Glutamatergic neuron (in vitro differentiated cells): ENCODE results near the gene TP53TG3D. TPM values are rescaled to one million over a fixed set of nuclear protein-coding genes. Genes with fewer than 3 reads are reported as not detected.
"Not testable (repeated sequence)": the region's sequence is repeated elsewhere in the genome, so short reads cannot be mapped to it uniquely, and the experiment has no call there.

Experiments used
- DNase-seq: peaks from one replicate; pipeline ENCODE4 v3.0.0; 2022
- H3K27ac Mint-ChIP-seq: one replicate; pipeline ENCODE4 v1.8.0; 2020; ENCODE audit warnings: mild to moderate bottlenecking, mixed read lengths, inconsistent platforms; ENCODE audit not compliant: unreplicated experiment
- H3K27me3 Mint-ChIP-seq: one replicate; pipeline ENCODE4 v1.8.0; 2020; ENCODE audit warnings: mild to moderate bottlenecking, moderate library complexity, mixed read lengths, inconsistent platforms; ENCODE audit not compliant: unreplicated experiment
- H3K36me3 Mint-ChIP-seq: one replicate; pipeline ENCODE4 v1.8.0; 2020; ENCODE audit warnings: mild to moderate bottlenecking, mixed read lengths, inconsistent platforms; ENCODE audit not compliant: unreplicated experiment
- H3K4me1 Mint-ChIP-seq: one replicate; pipeline ENCODE4 v1.8.0; 2020; ENCODE audit warnings: mild to moderate bottlenecking, low read depth, mixed read lengths, inconsistent platforms; ENCODE audit not compliant: unreplicated experiment
- H3K4me3 Mint-ChIP-seq: one replicate; pipeline ENCODE4 v1.8.0; 2020; ENCODE audit warnings: mild to moderate bottlenecking, mixed read lengths, inconsistent platforms; ENCODE audit not compliant: unreplicated experiment
- H3K9me3 Mint-ChIP-seq: one replicate; pipeline ENCODE4 v1.8.0; 2020; ENCODE audit warnings: mild to moderate bottlenecking, moderate library complexity, mixed read lengths, inconsistent platforms; ENCODE audit not compliant: unreplicated experiment
- long read RNA-seq: library from polyadenylated mRNA; unstranded; transcript quantifications from one replicate; pipeline ENCODE4 v2.0.0, GENCODE V29; 2020; ENCODE audit not compliant: unreplicated experiment
- total RNA-seq: library from RNA; stranded (reverse); fragmentation: NEBNext Ultra II Directional; extraction: Animal tissue kit (Norgen Biotek cat#: 25700); gene quantifications from one replicate; pipeline ENCODE4 v1.2.1, GENCODE V29; 2021; ENCODE audit not compliant: unreplicated experiment

Gene TP53TG3D
- total RNA-seq, result not detected
- long read RNA-seq, result 0 reads

DNA sequence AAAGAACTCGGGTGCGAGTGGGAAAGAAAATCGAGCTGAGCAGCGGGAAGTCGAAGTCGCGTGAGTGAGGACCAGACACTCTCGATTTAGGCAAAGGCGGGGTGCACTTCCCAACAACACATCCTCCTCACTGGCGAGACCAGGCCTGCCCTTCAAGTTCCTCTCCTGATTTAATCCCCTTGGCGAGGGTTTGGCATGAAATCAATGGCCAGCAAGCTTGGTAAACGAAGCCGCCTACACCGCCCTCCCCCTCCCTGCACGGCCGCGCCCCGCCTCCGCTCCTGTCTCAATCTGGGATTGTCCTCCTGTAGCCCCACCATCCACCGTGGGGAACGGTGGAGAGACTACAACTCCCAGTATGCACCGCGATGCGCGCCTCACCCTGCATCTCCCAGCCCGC, at the start of gene TP53TG3D:
TSS of gene TP53TG3D (plus strand) at position 301 of the 400 bp plus-strand sequence. CDS start at position 369, 68 bp downstream.
- H3K4me1 Mint-ChIP-seq, H3K9me3 Mint-ChIP-seq, H3K36me3 Mint-ChIP-seq, H3K27me3 Mint-ChIP-seq, DNase-seq, H3K27ac Mint-ChIP-seq, H3K4me3 Mint-ChIP-seq: not testable (repeated sequence)

GRCh38 chr16:32253507-32253906, 421 bp downstream of the TP53TG3D start:
- H3K36me3 Mint-ChIP-seq, H3K4me3 Mint-ChIP-seq, DNase-seq, H3K27ac Mint-ChIP-seq, H3K27me3 Mint-ChIP-seq, H3K4me1 Mint-ChIP-seq, H3K9me3 Mint-ChIP-seq: not testable (repeated sequence)

GRCh38 chr16:32261526-32261925, 8.4 kb downstream of the TP53TG3D start:
- H3K4me3 Mint-ChIP-seq, DNase-seq, H3K27ac Mint-ChIP-seq, H3K27me3 Mint-ChIP-seq, H3K36me3 Mint-ChIP-seq, H3K4me1 Mint-ChIP-seq, H3K9me3 Mint-ChIP-seq: not testable (repeated sequence)

DNA sequence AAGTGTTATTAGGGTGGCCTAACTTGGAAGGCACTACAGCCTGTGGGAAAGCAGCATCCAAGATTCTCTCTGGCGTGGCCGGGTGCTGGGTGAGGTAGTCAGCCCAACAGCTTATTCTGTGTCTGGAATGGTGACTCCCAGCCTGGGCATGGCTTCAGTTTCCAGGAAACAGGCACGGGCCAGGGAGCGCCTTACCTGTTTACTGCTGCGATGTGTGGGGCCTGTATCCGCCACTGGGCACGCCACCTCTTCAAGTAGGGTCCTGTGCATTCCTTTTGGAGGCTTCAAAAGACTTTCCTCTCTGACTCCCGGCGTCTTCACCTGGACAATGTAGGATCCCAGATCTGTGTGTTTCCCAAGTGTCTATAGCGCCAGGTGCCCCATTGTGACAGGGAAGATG, 10.5 kb downstream of the TP53TG3D start:
- H3K36me3 Mint-ChIP-seq, DNase-seq, H3K4me1 Mint-ChIP-seq, H3K27me3 Mint-ChIP-seq, H3K9me3 Mint-ChIP-seq, H3K27ac Mint-ChIP-seq, H3K4me3 Mint-ChIP-seq: not testable (repeated sequence)

GRCh38 chr16:32281910-32282309, 28.8 kb downstream of the TP53TG3D start:
- not testable (repeated sequence) for H3K27me3 Mint-ChIP-seq, H3K4me1 Mint-ChIP-seq, DNase-seq, H3K36me3 Mint-ChIP-seq, H3K4me3 Mint-ChIP-seq, H3K27ac Mint-ChIP-seq, H3K9me3 Mint-ChIP-seq

GRCh38 chr16:32283024-32283423, 29.9 kb downstream of the TP53TG3D start:
- not testable (repeated sequence) for H3K4me3 Mint-ChIP-seq, H3K9me3 Mint-ChIP-seq, H3K4me1 Mint-ChIP-seq, H3K27me3 Mint-ChIP-seq, H3K36me3 Mint-ChIP-seq, H3K27ac Mint-ChIP-seq, DNase-seq

- H3K4me1 Mint-ChIP-seq, H3K9me3 Mint-ChIP-seq: not testable (repeated sequence)
Observed at GRCh38 chr16:32283917-32284495, 30.9 kb downstream of the TP53TG3D start.

DNA sequence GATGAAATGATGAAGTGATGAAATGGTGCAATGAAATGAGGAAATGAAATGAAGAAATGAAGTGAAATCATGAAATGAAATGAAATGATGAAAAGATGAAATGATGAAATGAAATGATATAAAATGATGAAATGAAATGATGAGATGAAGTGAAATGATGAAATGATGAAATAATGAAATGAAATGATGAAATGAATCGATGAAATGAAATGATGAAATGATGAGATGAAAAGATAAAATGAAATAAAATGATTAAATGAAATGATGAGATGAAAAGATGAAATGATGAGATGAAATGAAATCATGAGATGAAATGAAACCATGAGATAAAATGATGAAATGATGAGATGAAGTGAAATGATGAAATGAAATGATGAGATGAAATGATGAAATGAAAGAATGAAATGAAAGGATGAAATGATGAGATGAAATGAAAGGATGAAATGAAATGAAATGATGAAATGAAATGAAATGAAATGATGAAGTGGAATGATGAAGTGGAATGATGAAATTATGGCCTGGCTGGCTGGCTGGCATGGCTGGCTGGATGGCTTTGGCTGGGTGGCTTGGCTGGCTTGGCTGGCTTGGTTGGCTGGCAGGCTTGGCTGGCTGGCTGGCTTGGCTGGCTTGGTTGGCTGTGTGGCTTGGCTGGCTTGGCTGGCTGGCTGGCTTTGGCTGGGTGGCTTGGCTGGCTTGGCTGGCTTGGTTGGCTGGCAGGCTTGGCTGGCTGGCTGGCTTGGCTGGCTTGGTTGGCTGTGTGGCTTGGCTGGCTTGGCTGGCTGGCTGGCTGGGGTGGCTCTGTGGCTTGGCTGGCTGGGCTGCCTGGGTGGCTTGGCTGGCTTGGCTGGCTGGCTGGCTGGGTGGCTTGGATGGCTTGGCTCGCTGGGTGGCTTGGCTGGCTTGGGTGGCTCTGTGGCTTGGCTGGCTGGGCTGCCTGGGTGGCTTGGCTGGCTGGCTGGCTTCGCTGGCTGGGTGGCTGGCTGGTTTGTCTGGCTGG, 32.0 kb downstream of the TP53TG3D start:
- not testable (repeated sequence) for H3K36me3 Mint-ChIP-seq, H3K27me3 Mint-ChIP-seq, DNase-seq, H3K27ac Mint-ChIP-seq, H3K9me3 Mint-ChIP-seq, H3K4me1 Mint-ChIP-seq, H3K4me3 Mint-ChIP-seq

More at GRCh38 chr16:32283917-32284495, 30.9 kb downstream of the TP53TG3D start:
- H3K27me3 Mint-ChIP-seq, H3K27ac Mint-ChIP-seq, DNase-seq, H3K36me3 Mint-ChIP-seq, H3K4me3 Mint-ChIP-seq: not testable (repeated sequence)

DNA sequence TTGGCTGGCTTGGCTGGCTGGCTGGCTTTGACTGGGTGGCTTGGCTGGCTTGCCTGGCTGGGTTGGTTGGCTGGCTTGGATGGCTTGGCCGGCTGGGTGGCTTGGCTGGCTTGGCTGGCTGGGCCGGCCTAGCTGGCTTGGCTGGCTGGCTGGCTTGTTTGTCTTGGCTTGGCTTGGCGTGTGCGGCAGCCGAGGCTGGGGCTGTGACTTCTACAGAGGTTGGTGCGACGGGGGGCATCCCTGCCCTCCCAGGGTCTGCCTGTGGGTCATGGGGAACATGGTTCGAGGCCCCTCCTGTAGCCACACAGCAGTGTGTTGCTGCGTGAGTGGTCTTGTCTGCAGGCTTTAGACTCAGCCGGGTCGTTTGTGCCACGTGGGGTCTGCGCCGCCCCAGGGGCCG, 33.1 kb downstream of the TP53TG3D start:
- not testable (repeated sequence) for H3K9me3 Mint-ChIP-seq, H3K4me1 Mint-ChIP-seq, H3K36me3 Mint-ChIP-seq

GRCh38 chr16:32287743-32288142, 34.7 kb downstream of the TP53TG3D start:
- H3K4me1 Mint-ChIP-seq, DNase-seq, H3K9me3 Mint-ChIP-seq, H3K36me3 Mint-ChIP-seq, H3K27me3 Mint-ChIP-seq, H3K27ac Mint-ChIP-seq, H3K4me3 Mint-ChIP-seq: not testable (repeated sequence)

More for the DNA sequence above, 33.1 kb downstream of the TP53TG3D start:
- H3K27me3 Mint-ChIP-seq, DNase-seq, H3K4me3 Mint-ChIP-seq, H3K27ac Mint-ChIP-seq: not testable (repeated sequence)

DNA sequence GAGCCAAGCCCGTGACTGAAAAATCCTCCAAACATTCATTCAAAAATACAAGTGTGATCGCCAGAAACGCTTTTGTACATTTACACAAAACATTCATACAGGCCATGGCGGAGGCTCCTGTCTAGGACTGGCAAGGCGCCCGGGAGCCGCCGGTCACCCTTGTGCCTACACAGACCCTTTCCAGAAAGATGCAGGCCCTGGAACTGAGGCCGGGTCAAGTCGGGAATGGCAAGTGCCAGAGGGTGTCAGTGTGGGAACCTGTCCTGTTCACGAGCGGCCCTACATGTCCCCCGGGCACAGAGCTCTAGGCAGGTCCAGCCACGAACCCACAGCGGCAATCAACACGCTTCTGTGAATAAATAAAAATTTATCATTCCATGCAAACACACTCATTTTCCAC, 36.1 kb downstream of the TP53TG3D start:
- not testable (repeated sequence) for H3K27ac Mint-ChIP-seq, DNase-seq, H3K4me3 Mint-ChIP-seq, H3K27me3 Mint-ChIP-seq, H3K36me3 Mint-ChIP-seq, H3K9me3 Mint-ChIP-seq, H3K4me1 Mint-ChIP-seq

DNA sequence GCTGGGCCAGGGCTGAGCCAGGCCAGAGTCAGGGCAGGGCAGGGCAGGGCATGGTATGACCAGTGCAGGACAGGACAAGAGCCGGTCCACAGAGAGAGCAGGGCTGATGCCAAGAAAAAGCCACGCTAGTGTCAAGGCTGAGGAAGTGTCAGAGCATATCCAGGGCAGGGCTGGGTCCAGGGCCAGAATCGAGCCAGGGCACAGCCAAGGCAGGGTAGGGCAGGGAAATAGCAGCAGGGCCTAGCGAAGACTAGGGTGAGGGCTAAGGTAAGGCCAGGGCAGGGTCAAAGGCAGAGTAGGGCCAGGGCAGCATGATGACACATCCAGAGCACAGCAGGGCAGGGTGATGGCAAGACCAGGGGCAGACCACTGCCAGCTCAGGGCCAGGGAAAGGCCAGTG, 49.7 kb downstream of the TP53TG3D start:
- DNase-seq, H3K4me3 Mint-ChIP-seq, H3K4me1 Mint-ChIP-seq, H3K9me3 Mint-ChIP-seq, H3K27me3 Mint-ChIP-seq, H3K27ac Mint-ChIP-seq, H3K36me3 Mint-ChIP-seq: not testable (repeated sequence)
